Measurements from ENCODE around the gene MOCS1. TPM values are rescaled to one million over a fixed set of nuclear protein-coding genes. Genes with fewer than 3 reads are reported as not detected.

Gene MOCS1
- total RNA-seq, 1 donor, result 8.4 TPM

- no peak overlapping the region for H3K4me3 ChIP-seq (ENCODE audit: low read depth, low read length)
- no peak for TF ChIP-seq CTCF (IDR thresholded peaks at IDR 0.05; ENCODE audit: insufficient read depth, low read length)
- no peak for DNase-seq (ENCODE audit: low read depth)
Measured at GRCh38 chr6:39902136-39902535, 32.1 kb downstream of the MOCS1 start.

GRCh38 chr6:39901670-39902069 is 32.6 kb downstream of the MOCS1 start:
- H3K4me3 ChIP-seq (ENCODE audit: low read depth, low read length), result no peak overlapping the region
- DNase-seq (ENCODE audit: low read depth), result no peak
- no peak for TF ChIP-seq CTCF (IDR thresholded peaks at IDR 0.05; ENCODE audit: insufficient read depth, low read length)

DNA sequence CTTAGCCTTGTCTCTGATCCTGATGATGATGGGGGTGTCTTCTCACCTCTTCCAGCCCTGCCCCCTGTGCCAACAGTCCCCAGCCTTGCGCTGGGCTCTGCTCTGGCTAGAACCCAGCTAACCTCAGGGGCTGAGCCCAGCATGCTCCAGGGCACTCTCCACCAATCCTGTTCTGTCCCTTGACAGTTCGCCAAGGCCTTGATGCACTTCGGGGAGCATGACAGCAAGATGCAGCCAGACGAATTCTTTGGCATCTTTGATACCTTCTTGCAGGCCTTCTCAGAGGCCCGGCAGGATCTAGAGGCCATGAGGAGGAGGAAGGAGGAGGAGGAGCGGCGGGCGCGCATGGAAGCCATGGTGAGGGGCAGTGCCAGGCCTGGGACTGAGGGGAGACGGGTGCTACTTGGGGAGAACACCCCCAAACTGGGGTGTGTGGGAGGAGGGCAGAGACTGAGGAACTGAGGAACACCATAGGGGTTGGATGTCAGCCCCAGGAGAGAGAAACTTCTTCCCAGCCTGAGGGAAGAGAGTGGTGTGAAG is 33.1 kb downstream of the MOCS1 start:
- no peak overlapping the region for H3K4me3 ChIP-seq (ENCODE audit: low read depth, low read length)
- no peak for DNase-seq (ENCODE audit: low read depth)
- TF ChIP-seq CTCF (IDR thresholded peaks at IDR 0.05; ENCODE audit: insufficient read depth, low read length), result no peak

DNA sequence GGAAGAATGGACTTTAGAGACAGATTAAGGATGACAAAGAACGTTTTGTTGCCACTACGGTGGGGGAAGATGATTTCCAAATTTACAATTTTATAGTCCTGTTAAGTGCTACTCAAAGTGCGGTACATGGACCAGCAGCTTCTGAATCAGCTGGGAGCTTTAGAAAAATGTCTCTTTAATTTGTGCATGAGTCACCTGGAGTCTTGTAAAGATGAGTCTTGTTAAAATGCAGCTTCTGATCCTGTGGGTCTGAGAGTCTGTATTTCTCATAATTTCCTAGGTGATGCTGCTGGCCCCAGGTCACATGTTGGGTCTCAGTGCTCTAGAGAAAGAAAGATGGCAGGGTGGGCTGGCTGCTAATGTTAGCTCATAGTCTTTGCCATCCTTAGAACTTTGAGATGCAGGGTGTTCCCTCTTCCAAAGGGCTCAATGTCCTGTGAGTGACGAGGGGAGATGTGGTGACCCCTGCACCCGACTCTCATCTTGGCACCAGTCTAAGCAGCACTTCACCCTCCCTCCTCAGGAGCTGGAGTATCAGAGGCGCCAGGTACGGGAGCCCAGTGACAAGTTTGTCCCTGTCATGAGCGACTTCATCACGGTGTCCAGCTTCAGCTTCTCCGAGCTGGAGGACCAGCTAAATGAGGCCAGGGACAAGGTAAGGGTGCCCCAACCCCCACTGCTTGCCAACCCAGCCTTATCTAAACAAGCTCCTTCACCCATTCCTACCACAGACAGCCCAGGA is 34.5 kb downstream of the MOCS1 start:
- no peak for DNase-seq (ENCODE audit: low read depth)
- no peak for TF ChIP-seq CTCF (IDR thresholded peaks at IDR 0.05; ENCODE audit: insufficient read depth, low read length)
- H3K4me3 ChIP-seq (ENCODE audit: low read depth, low read length), result no peak overlapping the region

DNA sequence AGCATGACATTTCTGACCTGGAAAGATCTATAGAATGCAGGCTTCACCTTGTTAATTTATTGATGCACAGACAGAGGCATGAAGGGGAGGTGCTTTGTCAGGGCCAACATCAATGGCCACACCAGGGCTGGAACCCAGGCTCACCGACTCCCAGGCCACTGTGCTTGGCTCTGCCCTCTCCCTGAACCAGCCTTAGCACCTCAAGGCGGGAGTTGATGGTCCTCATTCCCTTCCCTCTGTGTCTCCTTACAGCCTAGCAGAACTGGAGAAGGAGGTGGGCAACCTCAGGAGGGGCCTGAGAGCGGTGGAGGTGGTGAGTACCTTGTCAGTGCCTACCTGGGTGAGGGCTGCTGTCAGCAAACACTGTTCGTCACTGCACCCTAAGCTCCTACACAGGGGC is 35.6 kb downstream of the MOCS1 start:
- TF ChIP-seq CTCF (IDR thresholded peaks at IDR 0.05; ENCODE audit: insufficient read depth, low read length), result no peak
- no peak overlapping the region for H3K4me3 ChIP-seq (ENCODE audit: low read depth, low read length)
- DNase-seq (ENCODE audit: low read depth), result no peak

GRCh38 chr6:39897698-39898097 is 36.6 kb downstream of the MOCS1 start:
- no peak for TF ChIP-seq CTCF (IDR thresholded peaks at IDR 0.05; ENCODE audit: insufficient read depth, low read length)
- DNase-seq (ENCODE audit: low read depth), result no peak
- H3K4me3 ChIP-seq (ENCODE audit: low read depth, low read length), result no peak overlapping the region

Data from fibroblast of the aortic adventitia (primary cell).